Stimulated activated CD8-positive, alpha-beta memory T cell treated with anti-CD3 and anti-CD28 coated beads, Interleukin-7, amount 100 ng/mL, for 48 hours (primary cell): ENCODE measurements around the gene SYNPO2.
"Not testable (repeated sequence)": the region's sequence is repeated elsewhere in the genome, so short reads cannot be mapped to it uniquely, and the experiment has no call there.

Experiments
- DNase-seq, 2 donors: peaks; one replicate each; pipeline ENCODE4 v3.0.0-alpha.2; 2020; ENCODE audit warnings: low read depth in 1 of 2; ENCODE audit errors: extremely low read depth in 1 of 2

Gene SYNPO2

GRCh38 chr4:118993333-118993732 lies 104.7 kb downstream of the SYNPO2 start:
- DNase-seq: no peak

- DNase-seq: no peak
These were observed 105.4 kb downstream of the SYNPO2 start for GRCh38 chr4:118994030-118994429.

- DNase-seq: no peak
These were observed 107.2 kb downstream of the SYNPO2 start for GRCh38 chr4:118995693-118996391.

GRCh38 chr4:118997601-118998000 lies 108.9 kb downstream of the SYNPO2 start:
- no peak for DNase-seq

- DNase-seq: no peak
These were observed 111.3 kb downstream of the SYNPO2 start for GRCh38 chr4:118999919-119000318.

GRCh38 chr4:119000400-119000799 lies 111.7 kb downstream of the SYNPO2 start:
- no peak for DNase-seq

GRCh38 chr4:119002476-119002875 lies 113.8 kb downstream of the SYNPO2 start:
- no peak for DNase-seq

GRCh38 chr4:119003001-119003400 lies 114.3 kb downstream of the SYNPO2 start:
- not testable (repeated sequence) for DNase-seq

GRCh38 chr4:119005928-119006460 lies 117.3 kb downstream of the SYNPO2 start:
- DNase-seq: no peak

- DNase-seq: no peak
These were observed 120.1 kb downstream of the SYNPO2 start for GRCh38 chr4:119008761-119009160.

GRCh38 chr4:119010221-119010620 lies 121.6 kb downstream of the SYNPO2 start:
- not testable (repeated sequence) for DNase-seq

- DNase-seq: no peak
These were observed 122.4 kb downstream of the SYNPO2 start for GRCh38 chr4:119010909-119011606.

GRCh38 chr4:119011607-119011988 lies 122.9 kb downstream of the SYNPO2 start:
- no peak for DNase-seq

GRCh38 chr4:119014658-119015057 lies 126.0 kb downstream of the SYNPO2 start:
- no peak for DNase-seq

GRCh38 chr4:119016636-119017035 lies 128.0 kb downstream of the SYNPO2 start:
- no peak for DNase-seq

- DNase-seq: no peak
These were observed 129.0 kb downstream of the SYNPO2 start for GRCh38 chr4:119017636-119018035.

GRCh38 chr4:119020158-119020557 lies 131.5 kb downstream of the SYNPO2 start:
- no peak for DNase-seq

- not testable (repeated sequence) for DNase-seq
These were observed 133.9 kb downstream of the SYNPO2 start for GRCh38 chr4:119022520-119022919.

GRCh38 chr4:119024102-119024501 lies 135.4 kb downstream of the SYNPO2 start:
- DNase-seq: no peak

GRCh38 chr4:119025420-119025819 lies 136.8 kb downstream of the SYNPO2 start:
- DNase-seq: no peak

GRCh38 chr4:119025916-119026661 lies 137.4 kb downstream of the SYNPO2 start:
- no peak for DNase-seq
